Suprapubic skin (tissue), 4 donors: ENCODE results near the gene ROPN1L. TPM values are rescaled to one million over a fixed set of nuclear protein-coding genes. Genes with fewer than 3 reads are reported as not detected.

Experiments
- DNase-seq, 2 donors: peaks; one replicate each; pipeline ENCODE4 v3.0.0-alpha.2; 2019; ENCODE audit warnings: low spot score in 2 of 2
- H3K27ac ChIP-seq: fragments of 200-600 bp; sonication (generic); one replicate; pipeline ENCODE4 v1.5.1; 2019
- H3K27me3 ChIP-seq: fragments of 200-600 bp; sonication (generic); one replicate; pipeline ENCODE4 v1.5.1; 2019
- H3K36me3 ChIP-seq: fragments of 200-600 bp; sonication (generic); one replicate; pipeline ENCODE4 v1.5.1; 2019
- H3K4me1 ChIP-seq: fragments of 200-600 bp; sonication (generic); one replicate; pipeline ENCODE4 v1.5.1; 2019
- H3K4me3 ChIP-seq: fragments of 200-600 bp; sonication (generic); one replicate; pipeline ENCODE4 v1.5.1; 2019; ENCODE audit warnings: mild to moderate bottlenecking
- H3K9me3 ChIP-seq: fragments of 200-600 bp; sonication (generic); one replicate; pipeline ENCODE4 v1.5.1; 2019
- EP300 ChIP-seq: sonication (generic); formaldehyde crosslinking; IDR thresholded peaks from one replicate; pipeline ENCODE4 v1.6.1; 2017; ENCODE audit warnings: antibody characterized with exemption
- POLR2A ChIP-seq, 2 donors: fragments of 450-650 bp; IDR thresholded peaks; one replicate each; pipeline ENCODE4 v1.6.1; 2017; ENCODE audit warnings: antibody characterized with exemption in 2 of 2, mild to moderate bottlenecking in 2 of 2, moderate library complexity in 2 of 2
- POLR2AphosphoS5 ChIP-seq, 3 donors: sonication (generic); formaldehyde crosslinking; IDR thresholded peaks; one replicate each; pipeline ENCODE4 v1.6.1; 2017; ENCODE audit warnings: antibody characterized with exemption in 3 of 3
- WGBS: methylation state at CpG from one replicate; pipeline ENCODE4 v1.1.5; 2018; 5-methylcytosine and 5-hydroxymethylcytosine counted together
- total RNA-seq, 4 donors: library from RNA; depleted of rRNA; stranded (reverse); fragments of >200 nt; gene quantifications; one replicate each; pipeline ENCODE4 v1.1.0, GENCODE V29; 2016
- TF ChIP-seq, protein P1 (sequence below), 2 donors: fragments of 200-600 bp in 1 of 2; fragments of 450-650 bp in 1 of 2; sonication (generic) in 1 of 2; IDR thresholded peaks; one replicate each; pipeline ENCODE4 v1.5.1; 2016 to 2019; ENCODE audit warnings: antibody characterized with exemption in 2 of 2, mild to moderate bottlenecking in 1 of 2, moderate library complexity in 1 of 2

ROPN1L gene
- total RNA-seq, 4 donors from 2014 or later, result 0.81 TPM; not detected in 3

DNA sequence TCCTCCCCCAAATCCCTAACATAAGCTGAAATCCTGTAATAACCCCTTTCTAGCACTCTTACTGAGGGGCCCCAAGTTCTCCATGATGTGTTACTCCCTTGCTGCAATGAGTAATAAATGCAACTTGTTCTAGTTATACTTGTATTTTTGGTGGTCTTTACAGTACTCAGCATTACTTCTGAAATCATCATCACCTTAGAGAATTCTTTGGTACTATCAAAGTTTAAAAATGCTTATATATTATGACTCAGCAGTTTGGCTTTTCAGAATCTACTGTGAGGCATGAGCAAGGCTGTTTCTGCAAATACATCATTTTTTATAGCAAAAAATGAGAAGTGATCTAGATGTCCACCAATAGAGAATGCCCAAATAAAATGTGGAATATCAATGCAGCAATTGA lies 20.7 kb upstream of the ROPN1L start:
- H3K27me3 ChIP-seq, result no peaks in the 10 kb centered on the region
- TF ChIP-seq POLR2A (IDR thresholded peaks at IDR 0.05), result no peak
- no peak for TF ChIP-seq EP300
- no peak for TF ChIP-seq POLR2AphosphoS5 (IDR thresholded peaks at IDR 0.05)
- TF ChIP-seq, protein P1, sequence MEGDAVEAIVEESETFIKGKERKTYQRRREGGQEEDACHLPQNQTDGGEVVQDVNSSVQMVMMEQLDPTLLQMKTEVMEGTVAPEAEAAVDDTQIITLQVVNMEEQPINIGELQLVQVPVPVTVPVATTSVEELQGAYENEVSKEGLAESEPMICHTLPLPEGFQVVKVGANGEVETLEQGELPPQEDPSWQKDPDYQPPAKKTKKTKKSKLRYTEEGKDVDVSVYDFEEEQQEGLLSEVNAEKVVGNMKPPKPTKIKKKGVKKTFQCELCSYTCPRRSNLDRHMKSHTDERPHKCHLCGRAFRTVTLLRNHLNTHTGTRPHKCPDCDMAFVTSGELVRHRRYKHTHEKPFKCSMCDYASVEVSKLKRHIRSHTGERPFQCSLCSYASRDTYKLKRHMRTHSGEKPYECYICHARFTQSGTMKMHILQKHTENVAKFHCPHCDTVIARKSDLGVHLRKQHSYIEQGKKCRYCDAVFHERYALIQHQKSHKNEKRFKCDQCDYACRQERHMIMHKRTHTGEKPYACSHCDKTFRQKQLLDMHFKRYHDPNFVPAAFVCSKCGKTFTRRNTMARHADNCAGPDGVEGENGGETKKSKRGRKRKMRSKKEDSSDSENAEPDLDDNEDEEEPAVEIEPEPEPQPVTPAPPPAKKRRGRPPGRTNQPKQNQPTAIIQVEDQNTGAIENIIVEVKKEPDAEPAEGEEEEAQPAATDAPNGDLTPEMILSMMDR (IDR thresholded peaks at IDR 0.05), result no peak
- H3K27ac ChIP-seq, result no peak overlapping the region
- H3K4me3 ChIP-seq, result no peak overlapping the region
- no peak for DNase-seq
- H3K4me1 ChIP-seq, result no peaks in the 10 kb centered on the region
- no peaks in the 10 kb centered on the region for H3K9me3 ChIP-seq
- H3K36me3 ChIP-seq, result peaks cover 74% of the 10 kb centered on the region

GRCh38 chr5:10421896-10422691 lies 19.6 kb upstream of the ROPN1L start:
- Histone ChIP-seq H3K36me3 (peaks cover 76% of the 10 kb centered on the region), H3K4me1 (no peaks in the 10 kb centered on the region), H3K27ac (no peak overlapping the region), H3K9me3 (no peaks in the 10 kb centered on the region), H3K27me3 (no peaks in the 10 kb centered on the region), H3K4me3 (no peak overlapping the region)
- WGBS, result 68% methylated on average over 12 of the region's 12 CpGs
- TF ChIP-seq POLR2AphosphoS5 (IDR thresholded peaks at IDR 0.05) (no peak), EP300 (no peak), POLR2A (IDR thresholded peaks at IDR 0.05) (no peak)
- TF ChIP-seq, protein P1 (IDR thresholded peaks at IDR 0.05), result no peak
- no peak for DNase-seq

DNA sequence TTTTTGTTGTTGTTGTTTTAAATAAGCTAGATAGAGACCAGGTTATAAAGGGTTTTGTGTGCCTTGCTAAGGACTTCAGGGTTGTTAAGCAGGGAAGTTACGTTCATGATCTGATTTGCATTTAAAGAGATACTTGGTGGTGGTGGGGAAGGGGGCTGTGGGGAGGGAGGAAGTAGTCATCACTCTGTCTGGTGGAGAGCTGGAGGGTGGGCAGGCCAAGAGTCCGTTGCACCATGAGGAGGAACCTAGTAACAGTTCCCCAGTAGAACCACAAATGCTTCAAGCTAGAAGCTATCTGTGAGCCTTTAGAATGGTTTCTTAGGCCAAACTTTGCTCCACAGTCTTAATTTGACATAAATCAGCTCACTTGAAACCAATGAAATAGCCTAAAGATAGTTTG lies 18.7 kb upstream of the ROPN1L start:
- no peak overlapping the region for H3K4me3 ChIP-seq
- H3K36me3 ChIP-seq, result peaks cover 78% of the 10 kb centered on the region
- no peak overlapping the region for H3K27ac ChIP-seq
- DNase-seq, result no peak
- WGBS, result 84% methylated on average over 2 of the region's 2 CpGs
- H3K4me1 ChIP-seq, result no peaks in the 10 kb centered on the region
- no peaks in the 10 kb centered on the region for H3K9me3 ChIP-seq
- no peak for TF ChIP-seq POLR2A (IDR thresholded peaks at IDR 0.05)
- TF ChIP-seq EP300, result no peak
- TF ChIP-seq, protein P1 (IDR thresholded peaks at IDR 0.05), result no peak
- TF ChIP-seq POLR2AphosphoS5 (IDR thresholded peaks at IDR 0.05), result no peak
- no peaks in the 10 kb centered on the region for H3K27me3 ChIP-seq

GRCh38 chr5:10424124-10424731 lies 17.5 kb upstream of the ROPN1L start:
- DNase-seq, result no peak
- H3K27ac ChIP-seq, result no peak overlapping the region
- H3K9me3 ChIP-seq, result no peaks in the 10 kb centered on the region
- H3K4me1 ChIP-seq, result no peaks in the 10 kb centered on the region
- TF ChIP-seq, protein P1 (IDR thresholded peaks at IDR 0.05), result peak in 1 of 2 donors; percentile 27
- no peak for TF ChIP-seq EP300
- H3K4me3 ChIP-seq, result no peak overlapping the region
- no peaks in the 10 kb centered on the region for H3K27me3 ChIP-seq
- 77% methylated on average over 6 of the region's 6 CpGs for WGBS
- H3K36me3 ChIP-seq, result peaks cover 73% of the 10 kb centered on the region

GRCh38 chr5:10427201-10427600 lies 14.5 kb upstream of the ROPN1L start:
- TF ChIP-seq, protein P1 (IDR thresholded peaks at IDR 0.05), result no peak
- TF ChIP-seq POLR2A (IDR thresholded peaks at IDR 0.05) (no peak), POLR2AphosphoS5 (IDR thresholded peaks at IDR 0.05) (no peak)
- Histone ChIP-seq H3K9me3 (no peaks in the 10 kb centered on the region), H3K4me3 (no peak overlapping the region), H3K27me3 (no peaks in the 10 kb centered on the region), H3K36me3 (peaks cover 75% of the 10 kb centered on the region), H3K4me1 (no peaks in the 10 kb centered on the region), H3K27ac (no peak overlapping the region)
- WGBS, result 87% methylated on average over 2 of the region's 2 CpGs
- no peak for DNase-seq
